ENCODE measurements around the gene CMKLR1.

Gene CMKLR1

GRCh38 chr12:108338915-108339657 is at the start of gene CMKLR1:
TSS of gene CMKLR1 (minus strand) at chr12:108339311. CDS start at chr12:108293591, 45,720 bp downstream.
- DNase-seq = peak in 1 of 2 donors; percentile 9

GRCh38 chr12:108387771-108388170 is 48.7 kb upstream of the CMKLR1 start:
- no peak for DNase-seq

GRCh38 chr12:108386709-108387360 is 47.7 kb upstream of the CMKLR1 start:
- no peak for DNase-seq

GRCh38 chr12:108382437-108382801 is 43.3 kb upstream of the CMKLR1 start:
- no peak for DNase-seq

GRCh38 chr12:108381787-108382436 is 42.8 kb upstream of the CMKLR1 start:
- no peak for DNase-seq

- no peak for DNase-seq
Observed at GRCh38 chr12:108380382-108380781, 41.3 kb upstream of the CMKLR1 start.

- no peak for DNase-seq
Observed at GRCh38 chr12:108379823-108380222, 40.7 kb upstream of the CMKLR1 start.

GRCh38 chr12:108378926-108379325 is 39.8 kb upstream of the CMKLR1 start:
- no peak for DNase-seq

GRCh38 chr12:108377260-108377659 is 38.1 kb upstream of the CMKLR1 start:
- DNase-seq = no peak

- no peak for DNase-seq
Observed at GRCh38 chr12:108375986-108376663, 37.0 kb upstream of the CMKLR1 start.

GRCh38 chr12:108374596-108375320 is 35.6 kb upstream of the CMKLR1 start:
- DNase-seq = no peak

GRCh38 chr12:108373111-108373510 is 34.0 kb upstream of the CMKLR1 start:
- no peak for DNase-seq

GRCh38 chr12:108371801-108372344 is 32.8 kb upstream of the CMKLR1 start:
- DNase-seq = no peak

- DNase-seq = no peak
Observed at GRCh38 chr12:108370415-108370814, 31.3 kb upstream of the CMKLR1 start.

GRCh38 chr12:108369736-108370396 is 30.8 kb upstream of the CMKLR1 start:
- DNase-seq = no peak

GRCh38 chr12:108368089-108368488 is 29.0 kb upstream of the CMKLR1 start:
- no peak for DNase-seq

- DNase-seq = peak in 1 of 2 donors; percentile 30
Observed at GRCh38 chr12:108367436-108367835, 28.3 kb upstream of the CMKLR1 start.

GRCh38 chr12:108365324-108365723 is 26.2 kb upstream of the CMKLR1 start:
- no peak for DNase-seq

- DNase-seq = no peak
Observed at GRCh38 chr12:108364879-108365278, 25.8 kb upstream of the CMKLR1 start.

- DNase-seq = no peak
Observed at GRCh38 chr12:108363565-108363964, 24.5 kb upstream of the CMKLR1 start.

- DNase-seq = no peak
Observed at GRCh38 chr12:108363165-108363564, 24.1 kb upstream of the CMKLR1 start.

GRCh38 chr12:108361606-108362005 is 22.5 kb upstream of the CMKLR1 start:
- DNase-seq = no peak

All from bone marrow (tissue), 2 donors.